Measurements from ENCODE around the gene CDX1. TPM values are rescaled to one million over a fixed set of nuclear protein-coding genes. Genes with fewer than 3 reads are reported as not detected.

The CDX1 gene
- total and polyA plus RNA-seq, 2 of the 8 experiments (the other 6 are each of a cell fraction or from before 2014, with no cell fraction given) = not detected

DNA sequence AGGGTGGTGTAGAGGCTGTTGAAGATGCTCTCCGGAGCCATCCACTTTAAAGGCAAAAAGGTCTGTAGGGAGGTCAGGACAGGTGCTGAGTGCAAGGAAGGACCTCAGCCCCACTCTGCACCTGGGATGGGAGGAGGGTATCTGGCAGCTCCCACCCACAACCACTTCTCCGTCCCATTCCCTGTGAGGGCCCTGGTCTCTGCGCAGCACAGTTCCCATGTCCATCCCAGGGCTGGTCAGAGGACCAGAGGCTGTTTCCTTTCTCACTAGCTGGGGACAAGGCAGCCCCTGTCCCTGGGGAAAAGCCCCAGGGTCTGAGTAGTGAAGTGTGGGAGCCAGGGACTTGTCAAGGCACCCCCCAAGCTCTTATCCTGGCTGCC is 46.5 kb upstream of the CDX1 start:
- Histone ChIP-seq H3K4me2 (ENCODE audit: insufficient read depth in 1 of 2, low read depth in 2 of 2, low read length in 2 of 2) (no peak overlapping the region), H3K27me3 (replicated peaks in 1 of 4; ENCODE audit: control insufficient read depth in 3 of 4, extremely low read depth in 1 of 4, insufficient read depth in 3 of 4, low read length in 3 of 4) (no peaks in the 10 kb centered on the region), H2BK5ac (ENCODE audit: low read depth, low read length) (no peak overlapping the region), H3K79me2 (ENCODE audit: control insufficient read depth in 1 of 2, insufficient read depth in 2 of 2, low read length in 2 of 2) (no peaks in the 10 kb centered on the region), H4K91ac (replicated peaks; ENCODE audit: insufficient read length, low read length) (no peak overlapping the region), H3K18ac (ENCODE audit: extremely low read depth, low read length) (no peak overlapping the region), H3K14ac (ENCODE audit: insufficient read length) (no peak overlapping the region), H3K4me3 (ENCODE audit: extremely low read depth in 1 of 4, insufficient read depth in 2 of 4, low read depth in 3 of 4, low read length in 4 of 4) (no peak overlapping the region), H3K4me1 (replicated peaks in 1 of 4; ENCODE audit: control insufficient read depth in 3 of 4, insufficient read depth in 4 of 4, low read length in 3 of 4) (peaks cover 0 to 6% (median 2%) of the 10 kb centered on the region in 4 experiments; a peak in 3 of 7 replicates), H3K27ac (ENCODE audit: low read depth, low read length) (no peak overlapping the region), H3K56ac (replicated peaks; ENCODE audit: insufficient read length, low read depth, low read length) (no peak overlapping the region), H3K4ac (replicated peaks; ENCODE audit: insufficient read length, low read depth, low read length) (no peak overlapping the region), H3K36me3 (ENCODE audit: control insufficient read depth in 2 of 4, insufficient read depth in 4 of 4, low read length in 3 of 4) (no peaks in the 10 kb centered on the region), H4K8ac (ENCODE audit: extremely low read depth, insufficient read depth, low read length) (no peak overlapping the region), H2BK15ac (ENCODE audit: low read length) (no peak overlapping the region), H2BK120ac (replicated peaks; ENCODE audit: low read depth, low read length) (no peak overlapping the region), H3K23me2 (ENCODE audit: low read depth, low read length) (no peaks in the 10 kb centered on the region), H3K9me3 (ENCODE audit: insufficient read depth in 2 of 2, low read depth in 1 of 2, low read length in 1 of 2) (no peaks in the 10 kb centered on the region), H4K5ac (ENCODE audit: insufficient read length, low read depth, low read length) (no peak overlapping the region), H4K20me1 (replicated peaks in 1 of 2; ENCODE audit: control insufficient read depth in 1 of 2, insufficient read depth in 2 of 2, low read length in 2 of 2) (peaks cover 0 to 3% of the 10 kb centered on the region in 2 experiments), H2BK12ac (ENCODE audit: low read depth, low read length) (no peak overlapping the region), H3K79me1 (ENCODE audit: low read depth, low read length) (no peaks in the 10 kb centered on the region), H2AFZ (ENCODE audit: low read length) (no peak overlapping the region), H2AK5ac (ENCODE audit: low read depth, low read length) (no peak overlapping the region), H3K23ac (ENCODE audit: insufficient read length) (no peak overlapping the region), H2BK20ac (ENCODE audit: low read length) (no peak overlapping the region), H3K9ac (replicated peaks in 1 of 4; ENCODE audit: extremely low read depth in 1 of 4, low read depth in 3 of 4, low read length in 3 of 4) (no peak overlapping the region)
- CTCF ChIA-PET (ENCODE audit: partially characterized antibody) = interaction anchor here (0.7 to 16.9 kb wide), 10 partner anchors 11 to 136 kb away, joined by 3 to 188 read pairs (median 5); no protein-coding TSS in a partner anchor
- POLR2A ChIA-PET (ENCODE audit: partially characterized antibody) = no interaction called here
- FAIRE-seq (no peak), DNase-seq (ENCODE audit: low read depth in 1 of 2, low spot score in 2 of 2) (no peak)
- WGBS, 2 experiments (ENCODE audit: extremely low coverage in 1 of 2, insufficient coverage in 1 of 2, insufficient read length in 1 of 2, insufficient replicate concordance in 2 of 2, low coverage in 1 of 2, low lambda C conversion rate in 2 of 2, missing lambda C conversion rate in 1 of 2) = 97% methylated on average over 3 of the region's 3 CpGs; no CpG with 5 or more reads in 1 of the 2 experiments
- no peak for TF ChIP-seq GABPA (IDR thresholded peaks at IDR 0.05; ENCODE audit: borderline replicate concordance, insufficient read depth, low read length)
- TF ChIP-seq, protein P1, sequence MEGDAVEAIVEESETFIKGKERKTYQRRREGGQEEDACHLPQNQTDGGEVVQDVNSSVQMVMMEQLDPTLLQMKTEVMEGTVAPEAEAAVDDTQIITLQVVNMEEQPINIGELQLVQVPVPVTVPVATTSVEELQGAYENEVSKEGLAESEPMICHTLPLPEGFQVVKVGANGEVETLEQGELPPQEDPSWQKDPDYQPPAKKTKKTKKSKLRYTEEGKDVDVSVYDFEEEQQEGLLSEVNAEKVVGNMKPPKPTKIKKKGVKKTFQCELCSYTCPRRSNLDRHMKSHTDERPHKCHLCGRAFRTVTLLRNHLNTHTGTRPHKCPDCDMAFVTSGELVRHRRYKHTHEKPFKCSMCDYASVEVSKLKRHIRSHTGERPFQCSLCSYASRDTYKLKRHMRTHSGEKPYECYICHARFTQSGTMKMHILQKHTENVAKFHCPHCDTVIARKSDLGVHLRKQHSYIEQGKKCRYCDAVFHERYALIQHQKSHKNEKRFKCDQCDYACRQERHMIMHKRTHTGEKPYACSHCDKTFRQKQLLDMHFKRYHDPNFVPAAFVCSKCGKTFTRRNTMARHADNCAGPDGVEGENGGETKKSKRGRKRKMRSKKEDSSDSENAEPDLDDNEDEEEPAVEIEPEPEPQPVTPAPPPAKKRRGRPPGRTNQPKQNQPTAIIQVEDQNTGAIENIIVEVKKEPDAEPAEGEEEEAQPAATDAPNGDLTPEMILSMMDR (IDR thresholded peaks at IDR 0.05; ENCODE audit: control extremely low read depth in 1 of 3, insufficient read depth in 1 of 3, low read depth in 1 of 3, low read length in 3 of 3) = no peak
- no peak for TF ChIP-seq EP300 (IDR thresholded peaks at IDR 0.05; ENCODE audit: borderline replicate concordance in 1 of 2, low read depth in 2 of 2, low read length in 2 of 2)
- TF ChIP-seq TEAD4 (IDR thresholded peaks at IDR 0.05; ENCODE audit: low read depth, low read length) = no peak
- no peak for TF ChIP-seq CBX5 (IDR thresholded peaks at IDR 0.05; ENCODE audit: low read depth, low read length)
- TF ChIP-seq JUN (IDR thresholded peaks at IDR 0.05; ENCODE audit: low read depth, low read length) = no peak
- TF ChIP-seq SUZ12 (IDR thresholded peaks at IDR 0.05; ENCODE audit: low read length) = no peak
- no peak for TF ChIP-seq RNF2 (IDR thresholded peaks at IDR 0.05; ENCODE audit: borderline replicate concordance, low read depth, low read length, missing control alignments, poor library complexity, severe bottlenecking)
- no peak for TF ChIP-seq KDM5A (IDR thresholded peaks at IDR 0.05; ENCODE audit: low read length)
- no peak for TF ChIP-seq HDAC2 (IDR thresholded peaks at IDR 0.05; ENCODE audit: borderline replicate concordance in 1 of 2, low read depth in 2 of 2, low read length in 2 of 2)

All from H1 (cell line).